HG03457 (cell line): ENCODE measurements around the gene AKAP12.

Experiments used
- ATAC-seq: cut with Tn5 transposase; IDR thresholded peaks from one replicate; pipeline ENCODE4 v1.9.1; 2021; ENCODE audit warnings: moderate number of reproducible peaks; ENCODE audit not compliant: unreplicated experiment

AKAP12 gene

GRCh38 chr6:151232899-151233298 lies 6.9 kb upstream of the AKAP12 start:
- ATAC-seq = no peak

GRCh38 chr6:151233731-151234130 lies 6.0 kb upstream of the AKAP12 start:
- ATAC-seq = no peak

DNA sequence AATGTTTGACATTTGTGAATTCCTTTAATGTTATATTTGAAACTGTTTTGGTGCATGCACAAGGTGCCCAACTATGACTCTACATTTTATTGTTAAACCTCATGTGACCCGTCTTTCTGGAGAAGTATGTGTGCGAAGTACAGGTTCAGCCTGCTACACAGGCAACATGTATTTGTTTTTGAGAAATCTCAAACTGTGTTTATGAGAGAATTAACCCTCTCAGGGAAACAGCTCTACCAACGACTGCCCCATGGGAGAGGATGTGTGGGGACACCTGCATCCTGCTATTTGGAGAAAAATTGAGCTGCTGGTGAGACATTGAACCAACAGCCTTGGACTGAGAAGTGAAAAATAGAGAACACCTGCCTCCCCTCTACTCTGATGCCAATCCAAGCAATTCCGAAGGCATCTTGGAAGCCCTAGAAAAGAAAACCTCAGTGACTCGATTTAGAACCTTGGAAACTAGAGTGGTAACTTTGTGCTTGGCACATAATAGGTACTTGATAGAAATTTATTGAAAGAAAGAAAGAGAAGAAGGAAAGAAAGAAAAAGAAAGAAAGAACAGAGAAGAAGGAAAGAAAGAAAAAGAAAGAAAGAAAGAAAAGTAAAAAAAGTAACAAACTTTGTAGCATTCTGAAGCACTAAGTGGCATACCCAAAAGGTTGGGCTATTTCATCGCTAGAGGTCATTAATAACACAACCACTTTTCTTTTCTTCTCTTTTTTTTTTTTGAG lies 2.9 kb upstream of the AKAP12 start:
- no peak for ATAC-seq

- no peak for ATAC-seq
Measured at GRCh38 chr6:151240036-151240685, 394 bp downstream of the AKAP12 start.

DNA sequence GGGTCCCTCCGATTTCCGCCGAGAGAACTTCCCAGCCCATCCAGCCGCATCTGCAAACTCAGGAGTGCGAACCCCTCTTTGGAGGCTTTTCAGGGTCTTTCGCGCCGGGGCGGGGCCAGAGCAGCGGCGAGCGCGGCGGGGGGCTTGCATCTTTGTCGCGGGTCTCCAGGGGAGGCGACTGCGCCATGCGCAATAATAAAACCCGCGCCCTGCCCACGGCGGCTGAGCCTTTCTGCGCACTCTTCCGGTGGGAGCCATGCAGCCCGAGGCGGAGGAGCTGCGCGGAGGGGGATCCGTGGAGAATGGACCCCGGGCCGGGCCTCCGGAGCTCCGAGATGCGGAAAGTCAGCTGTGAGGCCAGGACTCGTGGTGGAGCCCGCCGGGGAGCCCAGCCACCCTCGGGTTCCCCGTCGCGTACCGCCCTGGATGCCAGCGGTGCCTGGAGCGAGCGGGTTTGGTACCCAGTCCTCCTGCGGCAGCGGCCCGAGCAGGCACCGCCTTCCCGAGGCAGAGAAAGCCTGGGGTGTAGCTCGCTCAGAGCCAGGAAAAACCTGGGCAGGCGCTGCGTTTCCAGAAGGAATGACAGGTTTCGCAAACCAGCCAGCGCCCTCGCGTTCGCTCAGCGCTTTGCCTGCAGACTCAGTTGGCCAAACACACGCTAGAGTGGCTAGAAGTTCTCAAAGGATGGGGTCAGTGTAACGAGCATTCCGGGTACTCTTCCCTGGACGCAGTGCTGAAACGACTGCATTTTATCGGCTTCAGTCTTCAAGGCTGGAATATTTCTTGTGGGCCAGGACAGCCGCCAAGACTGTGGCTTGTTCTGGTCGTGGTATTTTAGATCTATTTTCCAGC lies 1.2 kb downstream of the AKAP12 start:
- ATAC-seq = no peak

GRCh38 chr6:151241853-151242252 lies 2.1 kb downstream of the AKAP12 start:
- ATAC-seq = no peak

GRCh38 chr6:151242420-151242861 lies 2.7 kb downstream of the AKAP12 start:
- ATAC-seq = no peak

- ATAC-seq = no peak
Measured at GRCh38 chr6:151243481-151243880, 3.7 kb downstream of the AKAP12 start.

- ATAC-seq = no peak
Measured at GRCh38 chr6:151247490-151247889, 7.7 kb downstream of the AKAP12 start.

DNA sequence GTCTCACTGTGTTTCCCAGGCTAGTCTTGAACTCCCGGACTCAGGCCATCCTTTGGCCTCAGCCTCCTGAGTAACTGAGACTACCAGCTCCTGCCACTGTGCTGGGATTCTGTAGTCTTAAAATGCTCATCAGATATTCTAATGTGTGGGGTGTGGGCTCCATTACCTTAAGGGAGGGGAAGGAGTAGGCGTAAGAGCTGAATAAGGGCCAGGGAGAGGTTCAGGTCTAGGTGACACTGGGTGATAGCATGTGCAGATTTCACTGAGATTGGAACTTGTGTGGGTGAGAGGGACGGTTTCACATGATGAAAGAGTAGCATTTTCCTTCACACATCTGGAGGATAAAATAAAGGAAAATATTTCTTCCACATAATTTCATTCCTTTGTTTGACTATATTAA lies 8.5 kb downstream of the AKAP12 start:
- no peak for ATAC-seq

DNA sequence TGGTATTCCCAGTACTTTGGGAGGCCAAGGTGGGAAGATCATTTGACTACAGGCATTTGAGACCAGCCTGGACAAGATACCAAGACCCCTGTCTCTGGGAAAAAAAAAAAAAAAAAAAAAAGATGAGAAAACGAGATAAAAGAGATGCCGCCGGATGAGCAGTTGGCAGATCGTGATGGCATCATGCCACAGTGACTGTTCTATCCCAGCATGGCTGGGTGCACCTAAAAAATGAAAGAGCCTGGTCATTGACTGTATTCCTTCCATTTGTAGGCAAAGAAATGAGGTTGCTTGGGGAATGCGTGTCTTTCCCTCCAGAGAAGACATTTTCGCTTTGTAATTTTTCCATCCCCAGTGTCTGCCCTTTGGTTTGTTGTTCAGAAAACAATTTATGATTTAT lies 12.9 kb downstream of the AKAP12 start:
- no peak for ATAC-seq

GRCh38 chr6:151254451-151255081 lies 14.8 kb downstream of the AKAP12 start:
- no peak for ATAC-seq

DNA sequence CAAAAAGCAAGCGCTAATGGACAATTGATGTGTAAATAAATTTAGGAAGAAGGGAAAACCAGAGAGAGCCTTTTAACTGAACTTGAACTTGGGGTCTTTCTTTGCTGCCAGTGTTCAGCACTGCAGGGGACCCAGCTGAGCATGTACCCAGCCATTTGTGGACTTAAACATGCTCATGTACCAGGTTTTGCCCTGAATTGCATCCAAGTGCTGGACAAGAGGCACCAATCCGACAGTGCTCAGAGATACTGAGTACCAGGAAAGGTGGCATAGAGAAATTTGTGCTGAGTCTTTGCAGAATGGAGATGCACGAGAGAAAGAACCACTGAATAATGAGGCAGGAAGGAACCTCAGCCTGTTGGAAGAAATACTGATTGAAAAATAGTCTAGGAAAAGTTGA lies 16.0 kb downstream of the AKAP12 start:
- no peak for ATAC-seq

DNA sequence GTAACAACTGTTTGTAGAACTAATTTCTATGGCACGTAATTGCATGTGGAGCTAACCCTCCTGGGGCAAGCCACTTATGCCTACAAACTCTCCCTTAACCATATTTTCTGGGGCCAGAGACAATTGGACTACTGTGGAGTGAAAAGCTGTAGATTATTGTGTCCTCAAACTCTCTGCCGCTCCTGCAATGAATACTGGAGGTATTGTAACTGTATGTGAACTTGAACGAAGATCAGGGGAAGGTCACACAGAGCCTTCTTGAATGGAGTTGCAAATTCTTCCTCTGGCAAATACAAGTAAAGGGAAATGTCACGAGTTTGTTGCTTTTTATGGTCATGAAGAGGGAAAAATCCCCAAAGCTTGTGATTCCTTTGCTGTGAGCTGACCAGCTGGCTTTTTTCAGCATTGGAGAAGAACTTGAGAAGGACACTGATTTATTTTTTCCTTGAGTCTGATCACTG lies 18.2 kb downstream of the AKAP12 start:
- ATAC-seq = no peak

DNA sequence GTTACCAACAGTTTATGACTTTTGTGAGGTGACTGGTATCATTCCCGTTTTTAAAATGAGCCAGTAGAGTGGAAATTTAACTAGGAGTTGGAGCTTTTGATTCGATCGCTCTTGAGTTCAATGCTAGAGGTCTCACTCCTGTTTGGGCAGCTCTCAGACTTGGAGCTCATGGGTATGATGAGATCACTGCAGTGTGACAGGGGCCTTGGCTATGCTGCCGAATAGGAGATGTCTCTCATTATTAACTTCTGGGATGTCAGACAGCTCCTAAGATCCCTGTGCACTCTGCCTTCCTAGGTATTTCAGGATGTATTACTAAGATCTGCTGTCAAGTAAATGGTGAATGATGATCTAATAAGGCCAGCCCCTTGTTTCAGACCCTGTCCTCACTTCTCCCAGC lies 20.4 kb downstream of the AKAP12 start:
- no peak for ATAC-seq

- ATAC-seq = no peak
Measured at GRCh38 chr6:151263035-151263434, 23.3 kb downstream of the AKAP12 start.

DNA sequence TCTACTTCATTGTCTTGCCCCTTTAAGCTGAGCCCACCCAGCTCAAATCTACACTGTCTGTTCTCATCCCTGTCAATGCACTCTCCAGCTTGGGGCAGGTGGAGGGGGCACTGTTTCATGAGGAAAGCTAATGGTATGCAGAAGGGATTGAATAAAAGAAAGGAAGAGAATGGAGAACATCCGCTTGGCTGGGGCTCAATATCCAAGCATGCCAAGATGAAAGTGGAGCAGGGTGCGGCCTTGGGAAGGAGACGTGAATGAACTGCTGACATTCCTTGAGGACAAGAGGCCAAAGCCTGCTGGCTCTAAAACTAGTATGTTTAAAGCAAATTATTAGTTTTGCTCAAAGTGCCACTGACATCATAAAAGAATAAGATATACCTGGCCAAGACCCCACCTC lies 24.2 kb downstream of the AKAP12 start:
- ATAC-seq = no peak

DNA sequence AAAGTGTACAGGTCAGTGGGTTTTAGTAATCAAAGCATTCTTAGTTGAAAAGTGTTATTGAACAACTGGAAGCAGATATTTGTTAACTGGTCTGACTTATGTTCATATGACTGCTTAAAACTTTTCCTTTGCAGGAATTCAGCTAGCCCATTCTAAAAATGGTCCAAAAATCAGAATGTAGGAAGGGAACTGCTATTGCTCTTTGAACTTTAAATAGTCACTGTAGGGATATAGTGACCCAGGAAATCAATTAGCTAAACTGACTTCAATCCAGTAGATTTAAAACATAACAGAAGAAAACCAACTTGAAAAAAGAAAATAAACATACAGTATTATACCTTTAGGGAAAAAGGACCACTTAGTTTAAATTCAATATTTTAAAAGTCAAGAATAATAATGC lies 25.5 kb downstream of the AKAP12 start:
- ATAC-seq = no peak

DNA sequence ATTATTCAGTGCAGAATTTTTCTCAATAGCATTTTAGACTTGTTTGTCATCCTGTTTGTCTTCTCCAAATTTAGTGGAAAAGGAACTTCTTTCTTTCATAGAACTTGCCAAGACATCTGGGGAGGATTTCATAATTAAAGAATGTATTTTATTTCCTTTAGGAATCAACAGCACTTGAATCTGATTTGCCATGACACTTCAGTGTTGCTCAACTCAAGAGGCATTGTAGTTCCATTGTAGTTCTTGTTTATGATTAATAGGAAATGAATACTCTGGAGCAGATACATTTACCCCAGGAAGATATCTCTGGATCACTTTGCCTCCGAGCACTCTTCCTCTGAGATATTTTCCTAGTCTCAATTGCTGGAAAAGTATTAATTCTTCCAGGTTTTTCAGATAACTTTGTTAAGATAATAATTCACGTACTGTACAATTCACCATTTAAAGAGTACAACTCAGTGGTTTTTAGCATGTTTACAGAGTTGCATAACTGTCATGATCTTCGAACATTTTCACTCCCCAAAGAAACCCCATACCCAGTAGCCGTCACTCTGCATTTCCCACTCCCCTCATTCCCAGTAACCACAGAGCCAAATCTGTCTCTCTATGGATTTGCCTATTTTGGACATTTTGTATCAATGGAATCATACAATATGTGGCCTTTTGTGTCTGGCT lies 29.7 kb downstream of the AKAP12 start:
- no peak for ATAC-seq

GRCh38 chr6:151275121-151275520 lies 35.4 kb downstream of the AKAP12 start:
- no peak for ATAC-seq

GRCh38 chr6:151275566-151275965 lies 35.8 kb downstream of the AKAP12 start:
- ATAC-seq = no peak
